Measurements from ENCODE around the gene SPAG4. TPM values are rescaled to one million over a fixed set of nuclear protein-coding genes. Genes with fewer than 3 reads are reported as not detected.

Gene SPAG4
- total RNA-seq, 1 experiment from 2014 or later: 1.6 TPM

DNA sequence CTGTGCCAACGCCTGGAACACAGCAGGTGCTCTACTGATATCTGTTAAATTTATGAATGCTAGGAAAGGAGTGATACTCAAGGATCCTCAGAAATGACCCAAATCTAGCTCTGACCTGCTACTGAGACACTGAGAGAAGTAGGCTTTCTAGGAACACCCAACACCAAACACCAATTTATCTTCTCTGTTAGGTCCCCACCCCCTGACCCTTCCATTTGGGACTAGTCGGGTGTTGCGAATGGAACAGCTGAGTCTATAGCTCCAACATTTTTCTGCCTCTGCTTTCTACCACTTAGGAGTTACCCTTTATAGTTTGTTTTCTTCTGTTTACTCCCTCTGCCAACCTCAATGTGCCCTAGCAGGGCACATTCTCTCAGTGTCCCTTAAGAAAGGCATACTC is 25.1 kb downstream of the SPAG4 start:
- H3K4me3 Mint-ChIP-seq (ENCODE audit: unreplicated experiment): no peak overlapping the region
- no peaks in the 10 kb centered on the region for H3K27me3 Mint-ChIP-seq (ENCODE audit: insufficient read depth, unreplicated experiment)
- ChIA-PET CTCF (no interaction called here), POLR2A (interaction anchor here (0.6 to 1.0 kb wide), 2 partner anchors 8 to 9 kb away, joined by 3 to 4 read pairs; no protein-coding TSS in a partner anchor)
- TF ChIP-seq, protein P1, sequence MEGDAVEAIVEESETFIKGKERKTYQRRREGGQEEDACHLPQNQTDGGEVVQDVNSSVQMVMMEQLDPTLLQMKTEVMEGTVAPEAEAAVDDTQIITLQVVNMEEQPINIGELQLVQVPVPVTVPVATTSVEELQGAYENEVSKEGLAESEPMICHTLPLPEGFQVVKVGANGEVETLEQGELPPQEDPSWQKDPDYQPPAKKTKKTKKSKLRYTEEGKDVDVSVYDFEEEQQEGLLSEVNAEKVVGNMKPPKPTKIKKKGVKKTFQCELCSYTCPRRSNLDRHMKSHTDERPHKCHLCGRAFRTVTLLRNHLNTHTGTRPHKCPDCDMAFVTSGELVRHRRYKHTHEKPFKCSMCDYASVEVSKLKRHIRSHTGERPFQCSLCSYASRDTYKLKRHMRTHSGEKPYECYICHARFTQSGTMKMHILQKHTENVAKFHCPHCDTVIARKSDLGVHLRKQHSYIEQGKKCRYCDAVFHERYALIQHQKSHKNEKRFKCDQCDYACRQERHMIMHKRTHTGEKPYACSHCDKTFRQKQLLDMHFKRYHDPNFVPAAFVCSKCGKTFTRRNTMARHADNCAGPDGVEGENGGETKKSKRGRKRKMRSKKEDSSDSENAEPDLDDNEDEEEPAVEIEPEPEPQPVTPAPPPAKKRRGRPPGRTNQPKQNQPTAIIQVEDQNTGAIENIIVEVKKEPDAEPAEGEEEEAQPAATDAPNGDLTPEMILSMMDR (IDR thresholded peaks at IDR 0.05; ENCODE audit: unreplicated experiment): no peak
- H3K36me3 Mint-ChIP-seq (ENCODE audit: insufficient read depth, unreplicated experiment): peaks cover 37% of the 10 kb centered on the region
- no peaks in the 10 kb centered on the region for H3K9me3 Mint-ChIP-seq (ENCODE audit: unreplicated experiment)
- no peak for DNase-seq (ENCODE audit: unreplicated experiment)
- peaks cover 16% of the 10 kb centered on the region for H3K4me1 Mint-ChIP-seq (ENCODE audit: insufficient read depth, unreplicated experiment)
- no TSS peak for BruUV-seq (replicated peaks)
- H3K27ac Mint-ChIP-seq (ENCODE audit: low read depth, unreplicated experiment): no peak overlapping the region
- intact Hi-C loops (cut with micrococcal nuclease): no loop called here

DNA sequence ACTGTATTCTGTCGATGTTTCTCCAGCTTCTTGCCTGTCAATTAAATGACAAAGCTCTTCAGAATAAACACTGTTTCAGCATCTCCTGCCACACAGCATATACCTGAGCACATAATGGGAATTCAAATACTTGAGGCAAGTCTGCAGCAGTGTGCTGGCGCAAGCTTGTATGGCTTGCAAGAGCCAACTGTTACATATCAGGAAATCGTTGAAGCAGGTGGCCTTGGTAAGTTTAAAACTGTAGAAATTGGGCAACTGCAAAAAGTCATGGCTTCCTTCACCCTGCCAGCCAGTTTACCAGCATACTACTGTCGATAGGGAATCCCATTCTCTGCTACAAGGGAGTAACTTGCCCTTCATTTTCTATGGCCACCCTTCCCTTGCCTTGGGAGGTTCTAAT is 26.1 kb downstream of the SPAG4 start:
- peaks cover 11% of the 10 kb centered on the region for H3K4me1 Mint-ChIP-seq (ENCODE audit: insufficient read depth, unreplicated experiment)
- TF ChIP-seq, protein P1 (IDR thresholded peaks at IDR 0.05; ENCODE audit: unreplicated experiment): no peak
- H3K9me3 Mint-ChIP-seq (ENCODE audit: unreplicated experiment): no peaks in the 10 kb centered on the region
- no TSS peak for BruUV-seq (replicated peaks)
- intact Hi-C loops (cut with micrococcal nuclease): no loop called here
- no peak overlapping the region for H3K27ac Mint-ChIP-seq (ENCODE audit: low read depth, unreplicated experiment)
- ChIA-PET POLR2A (interaction anchor here (1.2 to 3.6 kb wide), 4 partner anchors 9 to 23 kb away, joined by 3 to 10 read pairs (median 4); partner anchors contain the start of genes CPNE1 and RBM12), CTCF (interaction anchor here (0.6 to 1.0 kb wide), 2 partner anchors 22 to 117 kb away, joined by 4 read pairs; no protein-coding TSS in a partner anchor)
- no peak for DNase-seq (ENCODE audit: unreplicated experiment)
- no peak overlapping the region for H3K4me3 Mint-ChIP-seq (ENCODE audit: unreplicated experiment)
- H3K36me3 Mint-ChIP-seq (ENCODE audit: insufficient read depth, unreplicated experiment): peaks cover 39% of the 10 kb centered on the region
- no peaks in the 10 kb centered on the region for H3K27me3 Mint-ChIP-seq (ENCODE audit: insufficient read depth, unreplicated experiment)

DNA sequence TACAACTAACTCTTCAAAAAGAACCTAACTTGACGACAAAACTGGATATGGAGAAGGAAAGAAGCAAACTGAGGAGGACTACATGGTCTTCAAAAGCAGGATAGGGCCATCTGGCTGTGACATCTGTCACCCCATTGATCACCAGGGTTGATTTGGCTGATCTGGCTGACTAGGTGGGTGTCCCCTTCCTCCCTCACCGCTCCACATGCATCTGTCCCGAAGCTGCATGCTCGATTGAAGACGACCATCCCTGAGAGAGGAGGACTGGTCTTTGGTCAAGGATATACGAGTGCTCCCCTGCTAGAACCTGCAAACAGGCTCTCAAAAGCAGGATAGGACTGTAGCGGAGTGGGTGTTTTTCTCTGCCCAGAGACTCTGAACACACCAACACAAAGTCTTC is 27.4 kb downstream of the SPAG4 start:
- TF ChIP-seq, protein P1 (IDR thresholded peaks at IDR 0.05; ENCODE audit: unreplicated experiment): no peak
- POLR2A ChIA-PET: interaction anchor here (1.1 to 3.6 kb wide), 3 partner anchors 18 to 24 kb away, joined by 3 to 10 read pairs (median 3); no protein-coding TSS in a partner anchor
- intact Hi-C loops (cut with micrococcal nuclease): no loop called here
- Mint-ChIP-seq H3K4me3 (ENCODE audit: unreplicated experiment) (no peak overlapping the region), H3K9me3 (ENCODE audit: unreplicated experiment) (no peaks in the 10 kb centered on the region), H3K27me3 (ENCODE audit: insufficient read depth, unreplicated experiment) (no peaks in the 10 kb centered on the region), H3K36me3 (ENCODE audit: insufficient read depth, unreplicated experiment) (peaks cover 47% of the 10 kb centered on the region), H3K4me1 (ENCODE audit: insufficient read depth, unreplicated experiment) (peaks cover 11% of the 10 kb centered on the region), H3K27ac (ENCODE audit: low read depth, unreplicated experiment) (no peak overlapping the region)
- DNase-seq (ENCODE audit: unreplicated experiment): no peak
- CTCF ChIA-PET: interaction anchor here (0.8 kb wide), 1 partner anchor 10 kb away, joined by 3 read pairs; no protein-coding TSS in a partner anchor
- BruUV-seq (replicated peaks): no TSS peak

DNA sequence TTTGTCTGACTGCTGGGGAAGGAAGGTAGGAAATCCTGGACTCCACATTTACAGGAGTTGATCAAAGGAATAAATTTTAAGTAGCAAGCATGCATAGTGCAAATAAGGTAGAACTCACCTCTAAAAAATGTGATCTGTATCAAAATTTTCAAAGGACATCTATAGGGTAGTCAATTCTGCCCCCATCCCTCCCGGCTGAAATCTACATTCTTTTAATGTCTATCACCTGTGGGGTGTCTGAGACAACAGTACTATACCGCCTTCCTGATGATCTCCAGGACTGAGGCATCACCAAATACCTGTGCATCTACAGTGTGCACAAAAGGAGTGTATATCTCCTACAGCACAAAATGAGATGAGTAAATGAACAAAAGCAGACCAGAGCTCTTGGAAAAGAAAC is 29.2 kb downstream of the SPAG4 start:
- TF ChIP-seq, protein P1 (IDR thresholded peaks at IDR 0.05; ENCODE audit: unreplicated experiment): no peak
- no peak for DNase-seq (ENCODE audit: unreplicated experiment)
- POLR2A ChIA-PET: interaction anchor here (0.6 to 3.6 kb wide), 2 partner anchors 10 to 26 kb away, joined by 3 to 10 read pairs; no protein-coding TSS in a partner anchor
- Mint-ChIP-seq H3K9me3 (ENCODE audit: unreplicated experiment) (no peaks in the 10 kb centered on the region), H3K27ac (ENCODE audit: low read depth, unreplicated experiment) (no peak overlapping the region), H3K4me3 (ENCODE audit: unreplicated experiment) (no peak overlapping the region), H3K4me1 (ENCODE audit: insufficient read depth, unreplicated experiment) (peaks cover 11% of the 10 kb centered on the region), H3K36me3 (ENCODE audit: insufficient read depth, unreplicated experiment) (peaks cover 47% of the 10 kb centered on the region), H3K27me3 (ENCODE audit: insufficient read depth, unreplicated experiment) (no peaks in the 10 kb centered on the region)
- BruUV-seq (replicated peaks): no TSS peak
- intact Hi-C loops (cut with micrococcal nuclease): no loop called here
- CTCF ChIA-PET: interaction anchor here (0.6 to 1.2 kb wide), 2 partner anchors 19 to 119 kb away, joined by 3 to 4 read pairs; partner anchors contain the start of genes CPNE1 and RBM12

Data from MCF 10A (cell line).